Retinal pigment epithelial cell (primary cell): Measurements from ENCODE around the gene MN1.
"Not testable (repeated sequence)": the region's sequence is repeated elsewhere in the genome, so short reads cannot be mapped to it uniquely, and the experiment has no call there.

Source experiments
- DNase-seq: peaks from one replicate; pipeline ENCODE4 v3.0.0-alpha.2; 2010; ENCODE audit warnings: low read depth
- H3K4me3 ChIP-seq: 2 replicates; pipeline ENCODE4 v1.5.1; 2011; ENCODE audit warnings: mild to moderate bottlenecking, low read length, control low read depth, moderate library complexity
- TF ChIP-seq, protein P1 (sequence below): conservative IDR thresholded peaks from 2 replicates; pipeline ENCODE4 v1.5.1; 2011; ENCODE audit warnings: low read depth, low read length, control low read depth, inconsistent platforms

MN1 gene

DNA sequence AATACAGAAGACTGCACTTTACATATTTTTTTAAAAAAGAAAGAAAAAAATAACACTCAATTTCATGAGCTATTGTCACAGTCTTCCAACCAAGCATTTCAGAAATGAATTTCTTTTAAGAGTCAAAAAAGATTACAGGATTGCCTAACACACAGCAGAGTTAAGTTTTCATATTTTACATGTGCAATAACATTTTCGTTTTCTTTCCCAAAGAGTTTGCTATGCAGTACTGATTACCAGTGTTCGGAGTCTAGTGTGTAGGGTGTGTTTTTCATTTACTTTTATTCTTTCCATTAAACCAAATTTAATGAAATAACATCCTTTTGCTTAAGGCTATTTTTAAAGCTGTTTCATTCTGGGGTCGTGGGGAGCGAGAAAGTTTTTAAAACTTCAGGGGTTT is 53.2 kb downstream of the MN1 start:
- TF ChIP-seq, protein P1, sequence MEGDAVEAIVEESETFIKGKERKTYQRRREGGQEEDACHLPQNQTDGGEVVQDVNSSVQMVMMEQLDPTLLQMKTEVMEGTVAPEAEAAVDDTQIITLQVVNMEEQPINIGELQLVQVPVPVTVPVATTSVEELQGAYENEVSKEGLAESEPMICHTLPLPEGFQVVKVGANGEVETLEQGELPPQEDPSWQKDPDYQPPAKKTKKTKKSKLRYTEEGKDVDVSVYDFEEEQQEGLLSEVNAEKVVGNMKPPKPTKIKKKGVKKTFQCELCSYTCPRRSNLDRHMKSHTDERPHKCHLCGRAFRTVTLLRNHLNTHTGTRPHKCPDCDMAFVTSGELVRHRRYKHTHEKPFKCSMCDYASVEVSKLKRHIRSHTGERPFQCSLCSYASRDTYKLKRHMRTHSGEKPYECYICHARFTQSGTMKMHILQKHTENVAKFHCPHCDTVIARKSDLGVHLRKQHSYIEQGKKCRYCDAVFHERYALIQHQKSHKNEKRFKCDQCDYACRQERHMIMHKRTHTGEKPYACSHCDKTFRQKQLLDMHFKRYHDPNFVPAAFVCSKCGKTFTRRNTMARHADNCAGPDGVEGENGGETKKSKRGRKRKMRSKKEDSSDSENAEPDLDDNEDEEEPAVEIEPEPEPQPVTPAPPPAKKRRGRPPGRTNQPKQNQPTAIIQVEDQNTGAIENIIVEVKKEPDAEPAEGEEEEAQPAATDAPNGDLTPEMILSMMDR, result no peak
- no peak for DNase-seq

DNA sequence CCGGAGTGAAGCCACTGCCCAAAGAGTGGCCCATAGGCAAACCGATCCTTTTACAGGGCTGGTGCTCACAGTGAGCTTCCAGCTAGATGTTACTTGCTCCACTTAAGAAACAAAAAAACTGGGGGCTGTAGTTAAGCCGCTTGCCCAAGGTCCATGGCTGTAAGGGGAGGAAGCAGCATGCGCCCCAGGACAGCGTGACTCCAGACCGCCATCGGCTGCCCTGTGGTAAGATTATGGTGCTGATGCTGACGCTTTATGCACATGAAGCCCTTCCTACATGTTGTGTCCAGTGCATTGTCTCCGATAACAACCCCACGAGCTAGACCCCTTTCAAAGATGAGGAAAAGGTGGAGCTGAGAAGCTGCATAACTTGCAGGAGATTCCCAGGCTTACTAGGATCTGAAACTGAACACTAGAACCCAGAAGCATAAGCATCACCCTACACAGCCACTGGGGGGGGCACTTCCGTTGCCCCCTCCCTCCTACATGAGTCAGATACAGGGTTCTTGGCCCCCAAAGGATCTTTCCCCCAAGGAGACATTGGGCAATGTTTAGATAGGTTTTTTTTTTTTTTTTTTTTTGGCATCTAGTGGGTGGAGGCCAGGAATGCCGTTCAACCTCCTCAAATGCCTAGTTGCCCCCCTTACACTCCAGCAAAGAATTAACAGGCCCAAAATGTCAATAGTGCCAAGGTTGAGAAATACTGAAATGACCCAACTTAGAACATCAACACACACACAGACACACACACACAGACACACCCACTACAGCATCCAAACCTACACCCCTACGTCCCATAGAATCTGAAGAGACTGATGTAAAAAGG is 53.9 kb downstream of the MN1 start:
- no peak overlapping the region for H3K4me3 ChIP-seq
- TF ChIP-seq, protein P1, result peak; percentile 48
- DNase-seq, result no peak

More for the DNA sequence above, 53.2 kb downstream of the MN1 start:
- H3K4me3 ChIP-seq, result no peak overlapping the region

DNA sequence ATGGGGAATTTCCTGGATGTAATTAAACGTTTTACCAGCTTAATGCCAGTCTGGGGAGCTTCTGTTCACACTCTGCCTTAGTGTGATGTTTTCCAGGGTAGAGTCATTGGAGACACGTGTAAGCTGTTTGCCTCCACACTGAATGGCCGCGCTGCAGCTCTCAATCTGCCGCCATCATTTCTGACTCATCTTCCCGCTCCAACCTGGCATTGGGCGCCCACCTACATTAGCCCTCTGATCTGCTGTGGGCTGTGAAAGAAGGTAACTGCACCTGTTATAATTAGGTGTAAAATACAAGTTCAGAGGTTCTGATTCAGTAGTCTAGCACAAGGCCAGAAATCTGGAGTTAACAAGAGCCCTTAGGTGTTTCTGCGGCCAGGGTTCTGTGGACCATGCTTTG is 54.6 kb downstream of the MN1 start:
- H3K4me3 ChIP-seq, result no peak overlapping the region
- DNase-seq, result no peak
- TF ChIP-seq, protein P1, result no peak

DNA sequence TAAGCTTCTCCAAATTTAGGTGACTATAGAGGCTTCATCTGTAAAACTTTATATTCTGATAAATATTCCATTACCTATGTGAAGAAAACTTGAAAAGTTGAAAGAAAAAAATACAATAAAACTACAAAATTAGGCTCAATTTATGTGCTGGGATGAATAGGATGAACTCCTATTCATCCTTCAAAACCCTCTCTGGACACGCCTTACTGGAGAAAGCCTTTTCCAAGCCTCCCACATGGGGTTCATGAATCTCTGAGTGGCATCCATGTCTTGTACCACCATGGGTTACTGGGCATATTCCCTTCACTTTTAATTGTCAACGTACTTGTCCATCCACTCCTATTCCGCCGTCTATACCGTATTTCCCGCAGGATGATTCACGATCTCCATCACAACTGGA is 55.7 kb downstream of the MN1 start:
- no peak for DNase-seq
- TF ChIP-seq, protein P1, result no peak
- no peak overlapping the region for H3K4me3 ChIP-seq

DNA sequence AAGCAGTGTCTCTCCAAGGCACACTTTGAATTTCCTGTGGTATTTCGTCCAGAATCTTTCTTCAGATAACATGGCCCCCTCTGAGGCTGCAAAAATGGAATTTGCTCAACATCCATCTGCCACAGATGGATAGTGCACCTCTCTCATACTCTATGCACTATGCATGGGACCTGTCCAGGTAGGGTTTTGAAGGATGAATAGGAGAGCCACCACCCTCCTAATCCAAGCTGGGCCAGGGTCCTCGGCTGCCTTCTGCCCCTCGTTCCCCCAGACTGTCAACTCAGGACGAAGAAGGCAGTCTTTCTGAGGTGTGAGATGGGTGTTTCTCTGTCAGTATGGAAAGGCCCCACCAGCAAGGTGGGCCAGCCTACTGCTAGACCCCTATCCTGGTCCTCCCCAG is 56.4 kb downstream of the MN1 start:
- H3K4me3 ChIP-seq, result no peak overlapping the region
- TF ChIP-seq, protein P1, result no peak
- no peak for DNase-seq

DNA sequence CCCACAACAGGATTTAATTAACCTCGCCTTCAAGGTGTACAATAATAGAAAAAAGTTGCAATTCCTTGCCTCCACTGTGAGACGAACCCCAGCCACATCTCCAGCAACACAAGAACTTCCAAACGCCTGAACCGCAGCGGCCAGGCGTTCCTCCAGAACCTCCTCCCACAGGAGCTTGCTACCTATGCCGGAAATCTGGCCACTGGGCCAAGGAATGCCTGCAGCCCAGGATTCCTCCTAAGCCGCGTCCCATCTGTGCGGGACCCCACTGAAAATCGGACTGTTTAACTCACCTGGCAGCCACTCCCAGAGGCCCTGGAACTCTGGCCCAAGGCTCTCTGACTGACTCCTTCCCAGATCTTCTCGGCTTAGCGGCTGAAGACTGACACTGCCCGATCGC is 57.5 kb downstream of the MN1 start:
- not testable (repeated sequence) for DNase-seq, H3K4me3 ChIP-seq

DNA sequence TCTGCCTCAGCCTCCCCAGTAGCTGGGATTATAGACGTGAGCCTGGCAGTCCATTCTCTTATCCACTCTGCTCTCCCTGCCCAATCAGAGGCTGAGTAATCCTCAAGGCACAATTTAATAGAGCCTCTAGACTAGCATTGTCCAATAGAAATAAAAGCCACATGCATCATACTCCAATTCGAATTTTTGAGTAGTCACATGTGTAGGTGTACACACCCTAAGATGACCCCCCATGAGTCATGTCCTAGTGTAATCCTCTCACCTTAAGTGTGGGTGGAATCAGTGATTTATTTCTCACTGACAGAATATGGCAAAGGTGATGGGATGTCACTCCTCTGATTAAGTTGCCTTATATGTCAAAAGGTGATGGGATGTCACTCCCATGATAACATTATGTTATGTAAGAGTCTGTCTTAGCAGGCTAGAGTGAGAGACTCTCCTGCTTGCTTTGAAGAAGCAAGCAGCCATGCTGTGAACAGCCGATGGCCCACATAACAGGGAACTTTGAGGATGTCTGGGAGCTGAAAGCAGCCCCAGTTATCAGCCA is 61.3 kb downstream of the MN1 start:
- TF ChIP-seq, protein P1, result no peak
- H3K4me3 ChIP-seq, result no peak overlapping the region

More for the DNA sequence above, 61.3 kb downstream of the MN1 start:
- no peak for DNase-seq
